Endothelial cell of hepatic sinusoid (primary cell): ENCODE results near the gene ELMO1.

Experiments
- in situ Hi-C: cut with HindIII; loops from 2 replicates; pipeline ENCODE4 v1.10.0; 2017; ENCODE audit warnings: low sequenced_read_pairs

Gene ELMO1

GRCh38 chr7:36949711-36950600 is 498.7 kb downstream of the ELMO1 start:
- in situ Hi-C loops = loop anchor here (25.0 kb wide), 1 partner anchor 463 kb away; no protein-coding TSS in a partner anchor

GRCh38 chr7:36946401-36946739 is 502.3 kb downstream of the ELMO1 start:
- in situ Hi-C loops = no loop called here

DNA sequence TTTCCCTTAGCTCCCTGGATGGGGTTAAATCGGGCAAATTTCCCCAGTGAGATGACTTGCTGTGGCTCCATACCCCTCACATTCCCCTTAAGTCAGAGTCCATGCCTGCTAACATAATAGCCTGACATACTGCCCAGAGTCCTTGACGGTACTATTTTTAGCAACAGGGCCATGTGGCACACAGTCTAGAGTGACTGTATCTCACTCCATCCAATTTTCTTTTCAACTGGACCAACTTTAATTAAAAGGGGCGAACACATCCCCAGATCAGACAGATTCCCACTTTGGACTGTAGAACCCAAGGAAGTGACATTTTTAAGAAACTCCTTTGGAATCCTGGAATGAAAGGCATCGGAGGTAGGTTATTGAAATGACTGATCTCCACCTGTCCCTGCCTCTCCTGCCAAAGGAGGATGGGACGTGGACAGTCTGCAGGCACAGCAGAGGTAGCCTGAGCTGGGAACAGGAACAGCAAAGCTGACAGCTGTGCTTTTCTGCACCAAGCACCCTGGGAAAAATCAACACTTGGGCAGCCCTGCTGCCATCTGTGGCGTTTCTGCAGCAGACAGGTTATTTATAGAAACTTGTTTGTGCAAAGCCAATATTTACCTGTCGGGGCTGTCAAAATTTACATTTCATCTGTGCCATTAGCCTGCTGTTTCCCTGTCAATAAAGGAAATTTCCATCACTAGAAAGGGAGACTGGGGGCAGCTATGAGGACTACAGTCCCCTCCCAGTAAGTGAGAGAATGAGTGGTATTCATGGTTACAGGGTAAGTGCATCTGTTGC is 502.9 kb downstream of the ELMO1 start:
- in situ Hi-C loops = no loop called here

DNA sequence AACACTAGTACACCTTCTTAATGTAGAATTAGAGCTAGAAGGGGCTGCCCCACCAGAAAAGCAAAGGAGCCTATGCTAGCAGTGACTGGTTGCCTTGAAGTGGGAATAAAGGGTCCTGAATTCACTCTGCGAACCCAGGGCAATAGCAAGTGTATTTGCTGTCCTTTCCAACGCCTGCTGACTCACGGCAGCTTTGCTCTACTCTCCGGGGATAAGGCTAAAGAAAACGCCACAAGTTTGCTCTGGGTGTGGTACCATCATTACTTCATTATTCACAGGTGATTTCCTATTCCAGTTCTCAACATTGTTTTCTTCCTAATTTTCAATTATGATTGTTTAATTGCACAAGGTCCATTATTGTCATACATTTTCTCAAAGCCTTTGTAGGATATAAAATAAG is 503.8 kb downstream of the ELMO1 start:
- in situ Hi-C loops = no loop called here

DNA sequence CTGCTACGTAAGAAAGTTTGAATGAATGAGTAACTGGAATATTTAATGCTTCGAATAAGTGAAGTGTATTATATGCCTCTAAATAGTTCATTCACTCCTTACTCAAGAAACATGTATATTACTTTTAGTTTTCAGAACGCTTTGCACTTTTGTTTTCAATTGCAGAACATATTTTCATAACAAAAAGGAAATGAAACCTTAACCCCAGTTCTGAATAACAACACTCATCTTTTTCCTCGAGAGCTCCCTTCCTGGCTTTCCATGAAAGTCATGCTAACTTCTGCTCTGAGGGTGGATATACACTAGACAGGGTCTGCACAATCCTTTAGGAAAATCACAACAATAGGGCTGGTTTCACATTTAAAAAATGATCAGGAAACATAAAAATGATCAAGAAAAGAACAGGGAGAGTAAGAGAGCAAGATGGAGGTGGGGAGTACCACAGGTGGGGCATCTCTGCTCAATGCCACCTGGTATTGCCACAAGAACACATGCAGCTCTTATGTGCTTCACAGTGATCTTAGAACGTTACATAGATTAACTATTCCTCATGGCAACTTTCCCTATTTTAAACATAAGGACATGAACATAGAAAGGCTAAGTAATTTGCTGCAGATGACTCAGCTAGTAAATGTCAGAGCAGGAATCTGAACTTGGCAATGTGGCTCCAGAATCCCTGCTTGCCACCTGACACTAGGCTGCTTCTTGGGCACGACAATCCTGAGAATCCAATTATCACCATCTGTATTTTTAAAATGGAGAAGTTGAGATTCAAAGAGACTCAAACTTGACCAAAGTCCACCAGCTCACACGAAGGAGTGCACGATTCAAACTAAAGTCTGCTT is 504.9 kb downstream of the ELMO1 start:
- in situ Hi-C loops = no loop called here

DNA sequence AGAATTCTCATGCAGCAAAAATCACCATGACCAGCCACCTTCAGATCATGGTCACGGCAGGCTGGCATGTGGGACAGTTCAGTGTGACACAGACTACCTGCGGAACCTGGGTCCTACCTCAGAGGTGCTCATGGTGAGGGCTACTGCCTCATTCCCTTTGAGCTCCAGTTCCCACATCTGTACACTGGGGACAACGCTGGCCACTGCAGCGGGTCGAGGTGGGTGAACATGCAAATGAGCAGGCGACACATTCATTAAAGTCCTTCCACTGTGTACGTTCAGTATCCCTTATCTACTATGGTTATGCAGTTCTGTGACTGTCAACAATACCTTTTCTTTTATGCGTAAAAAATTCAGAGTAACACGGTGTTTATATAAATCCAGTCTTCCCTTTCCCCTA is 505.7 kb downstream of the ELMO1 start:
- in situ Hi-C loops = no loop called here

DNA sequence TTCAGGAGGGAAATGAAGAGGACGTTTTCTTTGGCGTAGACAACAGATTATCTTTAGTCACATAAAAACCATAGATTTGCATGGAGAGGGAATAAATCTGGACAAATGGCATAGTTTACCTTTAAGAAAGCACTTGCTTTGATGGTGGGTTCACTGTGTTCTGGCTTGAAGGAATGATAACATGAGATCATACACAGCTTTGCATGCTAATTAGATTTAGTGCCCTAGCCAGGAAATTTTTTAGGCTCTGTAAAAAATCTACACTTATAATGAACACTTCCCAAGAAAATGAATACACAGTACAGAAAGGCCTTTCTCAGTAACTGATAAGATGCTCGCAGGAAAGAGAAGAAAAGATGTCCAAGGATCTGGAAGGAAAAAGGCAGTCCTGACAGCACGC is 506.1 kb downstream of the ELMO1 start:
- in situ Hi-C loops = no loop called here

DNA sequence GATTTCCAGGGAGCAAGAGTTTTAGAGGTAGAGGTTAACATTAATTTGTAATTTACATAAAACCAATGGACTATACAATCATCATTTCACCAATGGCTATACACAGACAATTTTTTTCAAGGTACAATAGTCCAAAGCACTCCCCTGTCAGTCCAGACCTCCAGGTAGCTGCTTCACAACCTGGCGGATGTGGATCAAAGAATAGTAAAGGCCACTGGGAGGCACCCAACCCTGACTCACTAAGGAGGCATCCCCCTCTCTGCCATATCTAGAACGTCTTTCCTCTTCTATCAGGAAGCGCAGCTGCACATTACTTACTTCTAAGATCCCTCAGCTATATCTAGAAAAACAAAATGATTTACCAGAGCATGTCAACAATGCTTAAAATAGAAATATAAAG is 506.6 kb downstream of the ELMO1 start:
- in situ Hi-C loops = no loop called here

DNA sequence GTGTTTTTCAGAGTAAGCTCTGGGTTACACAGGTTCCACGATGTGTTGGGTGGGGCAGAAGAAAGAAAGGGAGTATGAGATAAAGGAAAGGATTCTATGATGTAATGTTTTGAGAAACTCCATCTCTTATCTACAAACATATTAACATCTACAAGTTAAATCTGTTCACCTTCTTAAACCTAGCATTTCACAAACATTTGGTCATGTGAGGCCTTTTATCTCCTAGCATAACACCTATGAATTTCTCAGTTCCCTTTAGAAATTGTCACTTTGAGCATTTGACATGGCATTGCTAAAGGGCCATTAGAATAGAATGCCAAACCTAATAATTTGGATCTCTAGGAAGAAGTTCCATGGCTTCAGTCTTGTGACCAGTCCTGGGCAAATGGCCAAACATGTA is 507.3 kb downstream of the ELMO1 start:
- in situ Hi-C loops = no loop called here

- in situ Hi-C loops = no loop called here
Measured at GRCh38 chr7:36939816-36940215, 508.8 kb downstream of the ELMO1 start.

DNA sequence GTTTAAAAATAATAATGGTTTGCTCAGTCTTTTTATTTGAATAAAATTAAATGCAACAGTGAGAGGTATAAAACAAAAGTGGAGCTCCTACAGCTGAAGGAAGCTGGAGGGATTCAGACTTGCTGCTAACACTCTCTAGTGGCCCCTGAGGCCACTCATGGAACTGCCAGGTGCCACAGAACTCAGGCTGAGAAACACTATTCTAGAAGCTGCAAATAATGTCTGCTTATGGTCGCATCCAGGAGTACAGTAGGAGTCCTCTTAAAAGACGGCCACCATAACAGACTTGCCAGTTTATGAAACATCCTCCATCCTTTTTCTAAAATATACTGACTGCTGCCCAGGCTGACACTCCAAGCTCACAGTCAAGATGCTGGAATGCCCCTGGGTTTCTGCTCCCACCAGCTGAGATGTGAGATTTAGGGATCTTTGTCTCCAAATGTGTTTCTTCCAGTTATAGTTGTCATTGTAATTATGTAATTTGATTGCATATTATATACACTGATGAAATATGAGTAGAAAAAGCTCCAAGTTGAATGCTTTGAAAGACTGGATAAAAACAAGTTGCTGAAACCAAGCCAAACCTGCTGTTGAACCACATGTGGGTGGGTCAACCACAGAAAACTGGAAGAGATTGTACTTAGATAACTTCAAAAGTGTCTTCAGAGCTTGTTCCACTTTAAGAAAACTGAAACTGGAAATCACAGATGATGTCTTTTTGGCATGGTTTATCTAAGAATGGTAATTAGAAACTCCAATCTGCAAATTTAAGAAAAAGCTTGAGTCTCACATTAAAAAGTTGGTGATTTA is 510.7 kb downstream of the ELMO1 start:
- in situ Hi-C loops = no loop called here

DNA sequence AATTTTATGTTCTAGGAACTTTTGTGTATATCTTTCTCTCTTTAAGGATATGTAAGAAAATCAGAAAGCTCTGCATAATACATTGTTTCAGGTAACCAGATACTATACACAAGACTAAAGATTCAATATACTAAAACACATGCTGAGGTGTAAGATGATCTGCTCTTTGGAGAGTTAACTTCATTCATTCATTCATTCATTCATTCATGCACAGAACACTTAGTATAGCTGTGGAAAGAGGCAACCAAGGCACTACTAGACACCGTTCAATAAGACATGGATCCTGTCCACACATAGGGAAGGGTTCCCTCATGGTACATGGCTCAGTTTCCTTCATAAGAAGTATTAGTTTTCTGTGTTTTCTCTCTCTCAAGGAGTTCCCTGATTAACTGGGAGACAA is 516.8 kb downstream of the ELMO1 start:
- in situ Hi-C loops = no loop called here

- in situ Hi-C loops = no loop called here
Measured at GRCh38 chr7:36929791-36930190, 518.9 kb downstream of the ELMO1 start.

GRCh38 chr7:36928718-36929117 is 519.9 kb downstream of the ELMO1 start:
- in situ Hi-C loops = no loop called here

- in situ Hi-C loops = no loop called here
Measured at GRCh38 chr7:36928311-36928710, 520.4 kb downstream of the ELMO1 start.

DNA sequence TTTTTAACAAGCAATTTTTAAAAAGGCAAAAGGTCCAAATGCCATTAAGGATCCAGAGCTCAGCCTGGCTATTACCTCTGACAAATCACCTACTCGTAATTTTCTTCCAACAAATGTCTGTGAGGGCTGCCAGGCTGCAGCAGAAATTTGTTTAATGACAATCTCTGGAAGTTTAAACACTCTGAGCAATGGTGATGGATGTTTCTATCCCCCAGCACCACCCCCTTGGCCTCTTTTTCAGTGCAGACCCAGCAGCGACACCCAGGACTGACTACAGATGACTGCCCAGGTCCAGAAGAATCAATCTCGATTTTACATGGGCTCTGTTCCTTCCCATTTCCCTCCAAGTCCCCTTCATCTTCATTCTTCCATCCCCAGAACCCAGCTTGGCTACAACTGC is 523.0 kb downstream of the ELMO1 start:
- in situ Hi-C loops = no loop called here

GRCh38 chr7:36925207-36925606 is 523.5 kb downstream of the ELMO1 start:
- in situ Hi-C loops = no loop called here

DNA sequence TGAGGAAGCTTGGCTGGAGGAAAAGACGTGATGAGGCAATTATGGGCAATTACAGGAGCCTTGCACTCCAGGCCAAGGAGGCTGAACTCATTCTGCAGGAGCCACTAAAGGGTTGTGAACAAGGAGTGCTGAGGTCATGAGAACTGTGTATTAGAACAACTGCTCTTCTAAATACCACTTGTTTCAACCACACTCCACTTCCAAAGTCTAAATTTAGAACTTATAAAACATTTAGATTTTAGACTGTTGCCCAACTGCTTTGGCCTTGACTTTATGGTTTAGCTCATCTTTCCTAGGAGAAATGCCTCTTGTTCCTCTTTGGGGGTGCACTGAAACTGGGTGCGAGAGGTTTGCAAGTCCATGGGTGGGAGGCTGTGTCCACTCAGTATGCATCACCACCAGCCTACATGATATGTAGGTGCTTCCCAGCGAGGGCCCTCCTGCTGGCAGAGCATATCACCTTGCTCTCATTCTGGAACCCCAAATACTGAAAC is 524.7 kb downstream of the ELMO1 start:
- in situ Hi-C loops = no loop called here

DNA sequence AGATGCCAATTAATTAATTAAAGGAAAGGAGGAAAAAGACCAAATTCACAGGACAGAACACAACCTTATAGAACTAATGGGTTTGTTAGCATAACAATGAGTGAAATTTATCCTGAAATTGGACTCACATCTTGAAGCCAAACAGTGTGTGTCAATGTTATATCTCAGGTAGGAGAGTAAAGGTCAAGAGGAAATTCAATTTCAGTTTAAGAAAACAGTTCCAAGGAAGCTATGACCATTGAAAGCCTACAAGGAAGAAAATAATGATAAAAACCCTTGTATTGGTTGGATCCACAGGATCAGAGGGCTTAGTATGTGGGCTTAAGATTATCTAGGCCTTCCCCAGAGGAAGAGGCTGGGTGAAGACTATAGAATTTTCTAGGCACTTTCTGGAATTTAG is 525.5 kb downstream of the ELMO1 start:
- in situ Hi-C loops = no loop called here

GRCh38 chr7:36920433-36920832 is 528.2 kb downstream of the ELMO1 start:
- in situ Hi-C loops = no loop called here
